Measurements from ENCODE around the gene KCNK13. TPM values are rescaled to one million over a fixed set of nuclear protein-coding genes. Genes with fewer than 3 reads are reported as not detected.

Gene KCNK13
- polyA plus RNA-seq, 1 of the 3 experiments (the other 2 are of a cell fraction) = not detected

DNA sequence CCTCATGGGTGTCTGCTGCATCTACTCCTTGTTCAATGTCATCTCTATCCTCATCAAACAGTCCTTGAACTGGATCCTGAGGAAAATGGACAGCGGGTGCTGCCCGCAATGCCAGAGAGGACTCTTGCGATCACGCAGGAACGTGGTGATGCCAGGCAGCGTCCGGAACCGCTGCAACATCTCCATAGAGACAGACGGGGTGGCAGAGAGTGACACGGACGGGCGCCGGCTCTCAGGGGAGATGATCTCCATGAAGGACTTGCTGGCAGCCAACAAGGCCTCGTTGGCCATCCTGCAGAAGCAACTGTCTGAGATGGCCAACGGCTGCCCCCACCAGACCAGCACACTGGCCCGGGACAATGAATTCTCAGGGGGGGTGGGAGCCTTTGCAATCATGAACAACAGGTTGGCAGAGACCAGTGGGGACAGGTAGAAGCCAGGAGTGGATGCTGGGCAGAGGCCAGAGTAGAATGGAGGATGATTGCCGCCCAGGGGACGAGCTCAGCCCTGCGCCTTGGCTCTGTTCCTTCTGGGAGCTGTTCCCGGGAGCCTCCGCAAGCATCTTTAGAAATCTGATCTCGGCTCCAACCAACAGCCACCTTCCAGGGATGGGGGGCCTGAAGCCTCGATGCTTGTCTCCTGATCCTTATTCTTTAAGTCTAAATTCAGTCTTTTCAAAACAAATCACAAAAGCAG lies 122.9 kb downstream of the KCNK13 start:
- H3K36me3 ChIP-seq (replicated peaks in 1 of 2; ENCODE audit: control insufficient read depth in 1 of 2, insufficient read depth in 2 of 2, low read length in 1 of 2) = no peaks in the 10 kb centered on the region
- H2AFZ ChIP-seq (ENCODE audit: low read depth) = no peak overlapping the region
- no peaks in the 10 kb centered on the region for H3F3A ChIP-seq (replicated peaks; ENCODE audit: insufficient read depth)
- WGBS (ENCODE audit: low lambda C conversion rate) = 78% methylated on average over 16 of the region's 23 CpGs
- peaks cover 0 to 3% of the 10 kb centered on the region in 2 experiments; a peak in 1 of 4 replicates for H3K4me1 ChIP-seq (ENCODE audit: control insufficient read depth in 1 of 2, insufficient read depth in 2 of 2, low read depth in 1 of 2, low read length in 1 of 2)
- H4K20me1 ChIP-seq (ENCODE audit: insufficient read depth) = no peaks in the 10 kb centered on the region
- no peaks in the 10 kb centered on the region for H3K79me2 ChIP-seq (ENCODE audit: insufficient read depth)
- TF ChIP-seq, protein P1, sequence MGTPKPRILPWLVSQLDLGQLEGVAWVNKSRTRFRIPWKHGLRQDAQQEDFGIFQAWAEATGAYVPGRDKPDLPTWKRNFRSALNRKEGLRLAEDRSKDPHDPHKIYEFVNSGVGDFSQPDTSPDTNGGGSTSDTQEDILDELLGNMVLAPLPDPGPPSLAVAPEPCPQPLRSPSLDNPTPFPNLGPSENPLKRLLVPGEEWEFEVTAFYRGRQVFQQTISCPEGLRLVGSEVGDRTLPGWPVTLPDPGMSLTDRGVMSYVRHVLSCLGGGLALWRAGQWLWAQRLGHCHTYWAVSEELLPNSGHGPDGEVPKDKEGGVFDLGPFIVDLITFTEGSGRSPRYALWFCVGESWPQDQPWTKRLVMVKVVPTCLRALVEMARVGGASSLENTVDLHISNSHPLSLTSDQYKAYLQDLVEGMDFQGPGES (IDR thresholded peaks at IDR 0.05; ENCODE audit: low read depth, low read length) = no peak
- TF ChIP-seq EZH2phosphoT487 (IDR thresholded peaks at IDR 0.05; ENCODE audit: borderline replicate concordance, low read depth) (no peak), CHD2 (IDR thresholded peaks at IDR 0.05; ENCODE audit: low read length, partially characterized antibody) (no peak), POLR2AphosphoS5 (IDR thresholded peaks at IDR 0.05; ENCODE audit: low read depth, low read length) (no peak), MXI1 (IDR thresholded peaks at IDR 0.05; ENCODE audit: low read depth, low read length) (no peak), TCF12 (IDR thresholded peaks at IDR 0.05) (no peak), FOSL2 (IDR thresholded peaks at IDR 0.05; ENCODE audit: borderline replicate concordance, low read depth) (no peak), NRF1 (IDR thresholded peaks at IDR 0.05; ENCODE audit: low read depth, low read length) (no peak), USF2 (IDR thresholded peaks at IDR 0.05; ENCODE audit: borderline replicate concordance, low read depth, low read length) (no peak)
- TF ChIP-seq, protein P2, sequence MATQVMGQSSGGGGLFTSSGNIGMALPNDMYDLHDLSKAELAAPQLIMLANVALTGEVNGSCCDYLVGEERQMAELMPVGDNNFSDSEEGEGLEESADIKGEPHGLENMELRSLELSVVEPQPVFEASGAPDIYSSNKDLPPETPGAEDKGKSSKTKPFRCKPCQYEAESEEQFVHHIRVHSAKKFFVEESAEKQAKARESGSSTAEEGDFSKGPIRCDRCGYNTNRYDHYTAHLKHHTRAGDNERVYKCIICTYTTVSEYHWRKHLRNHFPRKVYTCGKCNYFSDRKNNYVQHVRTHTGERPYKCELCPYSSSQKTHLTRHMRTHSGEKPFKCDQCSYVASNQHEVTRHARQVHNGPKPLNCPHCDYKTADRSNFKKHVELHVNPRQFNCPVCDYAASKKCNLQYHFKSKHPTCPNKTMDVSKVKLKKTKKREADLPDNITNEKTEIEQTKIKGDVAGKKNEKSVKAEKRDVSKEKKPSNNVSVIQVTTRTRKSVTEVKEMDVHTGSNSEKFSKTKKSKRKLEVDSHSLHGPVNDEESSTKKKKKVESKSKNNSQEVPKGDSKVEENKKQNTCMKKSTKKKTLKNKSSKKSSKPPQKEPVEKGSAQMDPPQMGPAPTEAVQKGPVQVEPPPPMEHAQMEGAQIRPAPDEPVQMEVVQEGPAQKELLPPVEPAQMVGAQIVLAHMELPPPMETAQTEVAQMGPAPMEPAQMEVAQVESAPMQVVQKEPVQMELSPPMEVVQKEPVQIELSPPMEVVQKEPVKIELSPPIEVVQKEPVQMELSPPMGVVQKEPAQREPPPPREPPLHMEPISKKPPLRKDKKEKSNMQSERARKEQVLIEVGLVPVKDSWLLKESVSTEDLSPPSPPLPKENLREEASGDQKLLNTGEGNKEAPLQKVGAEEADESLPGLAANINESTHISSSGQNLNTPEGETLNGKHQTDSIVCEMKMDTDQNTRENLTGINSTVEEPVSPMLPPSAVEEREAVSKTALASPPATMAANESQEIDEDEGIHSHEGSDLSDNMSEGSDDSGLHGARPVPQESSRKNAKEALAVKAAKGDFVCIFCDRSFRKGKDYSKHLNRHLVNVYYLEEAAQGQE (IDR thresholded peaks at IDR 0.05; ENCODE audit: low read depth, low read length) = no peak
- ChIA-PET CTCF (interaction anchor here (1.0 to 1.7 kb wide), 2 partner anchors 9 to 212 kb away, joined by 4 to 5 read pairs; no protein-coding TSS in a partner anchor), POLR2A (no interaction called here)
- H3K27me3 ChIP-seq (ENCODE audit: insufficient read depth) = no peaks in the 10 kb centered on the region; the same call in 1 of the 2 replicates
- no peak overlapping the region for H3K4me3 ChIP-seq (ENCODE audit: low read depth in 2 of 2, low read length in 1 of 2)
- DNase-seq = no peak
- no peak overlapping the region for H3K27ac ChIP-seq (ENCODE audit: low read depth in 2 of 2, low read length in 1 of 2)
- no peaks in the 10 kb centered on the region for H3K9me3 ChIP-seq
- H3K9me2 ChIP-seq = no peaks in the 10 kb centered on the region
- H3K4me2 ChIP-seq = no peak overlapping the region
- H3K9ac ChIP-seq = no peak overlapping the region

All from SK-N-SH (cell line).